ENCODE results near the gene GNGT1.

Gene GNGT1

DNA sequence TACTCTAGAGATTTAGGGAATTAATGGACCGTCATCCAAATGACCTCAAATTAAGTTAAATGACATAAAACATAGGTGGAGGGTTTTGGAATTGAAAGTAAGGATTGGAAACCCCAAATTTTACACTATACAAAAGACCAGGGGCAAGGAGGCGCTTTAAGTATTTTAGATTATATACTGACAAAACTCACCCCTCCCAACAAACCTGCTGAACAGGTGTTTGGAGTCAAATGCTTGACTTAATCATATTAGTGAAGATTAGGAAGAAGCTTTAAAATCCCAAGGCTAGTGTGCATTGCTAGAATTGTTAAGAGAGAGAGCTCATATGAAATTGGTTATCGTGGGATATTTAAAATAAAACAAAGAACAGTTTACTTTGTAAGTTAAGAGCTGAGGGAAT is at the start of gene GNGT1:
TSS of gene GNGT1 (plus strand) at position 301 of the 400 bp plus-strand sequence. CDS start 180 bp downstream, outside the sequence.
- peak; percentile 31 for DNase-seq (ENCODE audit: low read depth)

DNA sequence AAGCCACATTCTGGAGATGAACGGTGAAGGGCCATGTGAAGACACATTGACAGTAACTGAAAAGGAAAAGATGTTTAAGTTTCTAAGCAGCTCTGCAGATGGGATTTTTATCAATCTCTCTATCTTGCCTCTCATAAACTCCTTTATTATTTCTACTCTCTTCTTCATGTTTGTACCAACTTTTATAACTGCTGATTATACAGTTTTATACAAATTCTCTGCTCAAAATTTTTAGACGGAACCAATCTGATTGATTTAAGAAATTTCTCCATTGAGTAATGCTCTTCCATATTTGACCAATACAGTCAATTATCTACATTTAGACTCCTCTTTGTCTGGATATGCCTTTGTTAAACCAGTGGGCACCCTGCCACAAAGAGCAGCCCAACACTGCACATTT is 47.5 kb upstream of the GNGT1 start:
- DNase-seq (ENCODE audit: low read depth) = no peak

DNA sequence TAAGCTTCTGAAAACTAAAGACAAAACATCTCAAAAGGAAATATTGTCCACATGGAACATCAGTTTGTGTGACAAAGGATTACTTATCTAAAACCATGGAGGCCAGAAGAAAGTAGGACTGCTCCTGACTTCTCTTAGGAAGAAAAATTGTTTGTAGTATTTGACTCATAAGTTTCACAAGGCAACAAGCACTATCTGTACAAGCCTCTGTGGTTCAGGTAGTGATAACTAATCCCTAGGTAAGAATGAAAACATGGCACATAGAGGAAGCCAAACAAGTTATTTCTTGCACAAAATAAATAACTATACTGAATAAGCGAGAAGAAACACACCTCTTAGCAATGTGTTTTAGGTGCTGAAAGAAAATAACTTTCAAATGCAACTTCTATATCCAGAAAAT is 46.1 kb upstream of the GNGT1 start:
- DNase-seq (ENCODE audit: low read depth) = no peak

DNA sequence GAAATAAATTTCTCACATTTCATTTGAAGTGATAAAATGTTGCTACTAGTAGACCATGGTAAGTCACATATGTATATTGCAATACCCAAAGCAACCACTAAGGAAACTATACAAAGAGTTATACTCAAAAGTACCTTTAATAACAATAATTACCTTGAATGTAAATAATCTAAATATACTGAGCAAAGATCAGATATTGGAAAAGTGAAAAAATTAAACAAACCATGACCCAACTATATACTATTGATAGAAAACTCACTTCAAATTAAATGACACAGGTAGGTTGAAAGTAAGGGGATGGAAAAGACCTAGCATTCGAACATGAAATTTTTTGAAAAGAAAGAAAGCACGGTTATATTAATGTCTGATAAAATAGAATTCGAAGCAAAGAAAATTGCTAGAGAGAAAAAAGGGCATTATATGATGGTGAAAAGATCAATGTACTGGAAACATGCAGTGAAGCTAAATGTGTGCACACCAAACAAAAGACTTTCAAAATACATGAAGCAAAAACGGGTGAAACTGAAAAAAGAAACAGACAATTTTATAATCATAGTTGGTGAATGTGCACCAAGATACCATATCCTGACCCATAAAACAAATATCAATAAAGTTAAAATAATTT is 44.9 kb upstream of the GNGT1 start:
- DNase-seq (ENCODE audit: low read depth) = no peak

DNA sequence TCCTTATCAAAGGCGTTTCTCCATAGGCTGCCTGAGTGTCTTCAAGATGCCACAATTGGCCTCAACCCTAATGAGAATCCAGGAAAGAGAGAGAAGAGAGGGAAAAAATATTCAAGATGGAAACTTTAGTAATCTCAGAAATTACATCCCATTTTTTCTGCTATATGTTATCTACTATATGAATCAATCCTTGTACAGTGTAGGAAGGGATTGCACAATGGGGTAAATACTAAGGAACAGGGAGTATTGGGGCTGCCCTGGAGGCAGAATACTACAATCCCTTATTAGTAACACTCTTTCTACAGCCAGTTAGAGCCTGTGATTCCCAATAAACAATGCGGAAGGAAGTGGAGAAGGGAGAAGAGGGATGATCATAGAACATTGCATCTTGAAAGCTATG is 43.7 kb upstream of the GNGT1 start:
- DNase-seq (ENCODE audit: low read depth) = no peak

DNA sequence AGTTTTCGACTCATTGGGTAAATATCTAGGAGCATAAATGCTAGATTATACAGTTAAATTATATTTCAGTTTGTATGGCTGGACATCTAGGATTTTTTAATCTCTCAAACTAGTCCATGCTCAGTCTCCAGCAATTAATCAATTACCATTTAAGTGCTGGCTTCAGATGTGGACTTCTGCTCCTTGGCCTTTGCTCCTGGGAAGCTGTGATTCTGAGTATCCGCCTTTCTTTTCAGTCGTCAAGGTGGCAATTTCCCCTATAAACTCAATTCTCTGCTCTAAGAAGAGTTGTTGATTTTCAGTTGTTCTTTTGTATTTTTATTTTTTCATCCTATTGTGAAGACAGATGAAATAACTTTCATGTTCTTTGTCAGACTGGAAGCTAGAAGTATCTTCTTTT is 39.5 kb upstream of the GNGT1 start:
- DNase-seq (ENCODE audit: low read depth) = no peak

DNA sequence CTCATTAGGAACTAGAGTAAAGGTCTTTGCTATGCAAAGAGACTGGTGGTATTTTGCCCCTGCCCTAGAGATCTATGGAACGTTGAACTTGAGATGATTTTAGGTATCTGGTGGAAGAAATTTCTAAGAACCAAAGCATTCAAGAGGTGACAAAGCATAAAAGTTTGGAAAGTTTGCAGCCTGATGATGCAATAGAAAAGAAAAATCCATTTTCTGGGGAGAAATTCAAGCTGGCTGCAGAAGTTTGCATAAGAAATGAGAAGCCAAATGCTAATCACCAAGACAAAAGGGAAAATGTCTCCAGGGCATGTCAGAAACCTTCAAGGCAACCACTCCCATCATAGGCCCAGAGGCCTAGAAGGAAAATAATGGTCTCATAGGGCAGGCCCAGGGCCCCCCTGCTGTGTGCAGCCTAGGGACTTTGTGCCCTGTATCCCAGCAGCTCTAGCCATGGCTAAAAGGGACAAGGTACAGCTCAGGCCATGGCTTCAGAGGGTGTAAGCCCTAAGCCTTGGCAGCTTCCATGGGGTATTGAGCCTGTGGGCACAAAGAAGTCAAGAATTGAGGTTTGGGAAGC is 32.3 kb upstream of the GNGT1 start:
- peak; percentile 41 for DNase-seq (ENCODE audit: low read depth)

DNA sequence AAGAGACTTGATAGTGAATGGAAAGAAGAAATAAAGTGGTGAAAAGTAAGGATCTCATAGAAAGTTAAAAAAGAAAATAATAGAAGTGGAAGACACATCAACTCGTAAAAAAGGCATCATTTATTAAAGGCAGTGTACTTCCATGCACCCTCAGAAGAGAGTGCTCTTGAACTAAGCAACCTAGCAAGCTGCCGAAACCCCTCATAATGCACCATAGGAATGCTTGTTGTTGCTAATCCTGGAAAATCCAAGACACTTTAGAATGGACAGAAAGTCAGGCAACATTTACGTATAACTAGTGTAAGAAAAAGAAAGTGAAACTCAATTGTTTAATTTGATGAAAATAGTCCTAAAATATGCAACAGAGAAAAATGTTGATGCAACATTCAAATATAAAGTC is 28.6 kb upstream of the GNGT1 start:
- no peak for DNase-seq (ENCODE audit: low read depth)

DNA sequence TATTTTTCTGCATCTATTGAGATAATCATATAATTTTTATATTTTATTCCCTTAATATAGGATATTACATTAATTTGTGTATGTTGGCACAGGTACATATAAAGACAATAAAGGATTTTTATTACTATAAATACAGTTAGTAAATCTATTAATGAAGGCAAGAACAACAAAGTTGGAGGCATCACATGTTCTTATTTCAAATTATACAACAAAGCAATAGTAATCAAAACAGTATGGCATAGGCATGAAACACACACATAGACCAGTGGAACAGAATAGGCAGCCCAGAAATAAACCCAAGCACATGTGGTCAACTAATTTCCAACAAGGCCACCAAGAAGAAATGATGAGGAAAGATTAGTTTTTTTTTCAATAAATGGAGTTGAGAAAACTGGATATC is 27.0 kb upstream of the GNGT1 start:
- no peak for DNase-seq (ENCODE audit: low read depth)

DNA sequence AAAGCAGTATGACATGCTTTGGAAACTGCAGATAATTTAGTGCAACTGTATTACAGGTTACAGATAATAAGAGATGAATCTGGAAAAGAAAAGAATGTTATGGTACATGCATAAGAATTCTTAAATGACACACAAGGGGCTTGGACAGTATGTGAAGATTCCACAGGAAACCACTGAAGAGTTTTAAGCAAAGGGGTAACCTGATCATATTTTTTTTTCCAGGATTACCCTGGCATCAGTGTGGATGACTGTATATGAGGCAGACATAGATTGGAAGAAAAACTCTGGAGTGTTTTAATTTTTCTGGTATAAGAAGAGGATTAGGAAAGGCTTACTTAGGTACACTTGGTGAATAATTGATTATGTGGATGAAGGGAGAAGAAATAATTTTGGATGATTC is 23.9 kb upstream of the GNGT1 start:
- DNase-seq (ENCODE audit: low read depth) = peak; percentile 3

DNA sequence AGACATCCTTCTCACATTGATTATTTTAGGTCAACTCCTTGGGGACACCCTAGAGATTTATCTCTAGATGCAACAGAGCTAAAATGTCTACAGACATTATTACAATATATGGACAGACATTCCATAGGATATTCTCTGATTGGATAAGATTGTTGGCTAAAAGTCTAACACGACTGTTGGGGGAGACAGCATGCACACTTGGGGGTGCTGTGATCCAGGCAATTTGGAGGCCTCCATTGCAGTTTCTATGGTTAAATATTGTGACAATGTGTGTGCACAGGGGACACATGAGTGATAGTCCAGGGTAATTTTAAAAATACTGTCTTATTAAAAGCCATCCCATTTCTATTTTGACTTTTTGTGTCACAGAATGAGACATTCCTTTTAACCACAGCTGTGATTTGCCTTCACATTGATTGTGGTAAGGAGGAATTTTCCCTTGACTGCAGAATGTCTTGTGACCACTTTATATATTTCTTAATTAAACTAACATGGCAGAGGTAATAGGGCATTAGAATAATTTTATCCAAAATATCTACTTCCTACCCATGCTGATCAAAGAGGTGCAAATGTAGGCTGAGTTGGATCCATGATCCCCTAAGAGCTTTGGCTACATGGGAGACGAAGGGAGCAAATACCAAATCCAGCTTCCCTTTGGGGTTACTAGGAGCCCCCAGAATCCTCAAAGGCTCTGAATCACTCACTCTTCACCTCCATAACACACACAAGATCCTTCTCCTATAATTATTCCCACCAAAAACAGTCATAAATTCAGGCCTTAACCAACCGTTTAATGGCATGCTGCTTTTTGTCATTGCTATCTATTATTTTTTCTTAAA is 23.1 kb upstream of the GNGT1 start:
- no peak for DNase-seq (ENCODE audit: low read depth)

DNA sequence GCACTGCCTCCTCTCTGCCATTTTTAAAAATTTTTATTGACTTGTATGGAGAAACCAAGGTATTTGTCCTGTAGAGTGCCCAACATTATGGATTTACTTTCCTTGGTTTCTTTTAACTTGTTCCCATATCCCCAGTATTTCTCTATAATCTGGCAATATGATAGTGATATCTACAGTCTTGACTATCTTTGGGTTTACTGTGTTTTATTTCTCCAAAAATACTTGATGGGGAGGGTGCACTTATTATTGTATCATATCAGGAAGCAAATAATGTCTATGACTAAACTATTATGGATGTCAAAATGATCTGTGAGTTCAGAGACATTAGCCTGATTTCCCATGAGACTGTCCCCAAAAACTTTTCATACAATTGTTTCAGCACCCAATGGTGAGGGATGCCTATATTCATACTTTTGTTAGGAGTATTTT is 22.4 kb upstream of the GNGT1 start:
- no peak for DNase-seq (ENCODE audit: low read depth)

DNA sequence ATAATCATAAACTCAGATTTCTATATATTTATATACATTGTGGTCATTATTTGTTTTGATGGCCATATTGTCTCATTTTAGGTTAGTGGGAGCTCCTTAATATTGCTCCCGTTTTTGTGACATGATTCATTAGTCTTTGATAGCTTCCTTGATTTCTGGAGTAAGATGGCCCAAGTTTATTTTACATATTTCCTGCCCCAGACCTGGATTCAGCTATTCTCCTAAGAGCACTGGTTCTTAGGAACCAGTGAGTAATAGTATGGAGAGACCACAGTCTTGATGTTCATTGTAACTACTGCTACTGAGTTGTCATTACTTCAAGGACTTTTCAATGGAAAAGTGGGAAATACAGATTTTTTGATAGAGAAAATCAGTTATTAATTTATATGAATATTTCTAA is 21.8 kb upstream of the GNGT1 start:
- no peak for DNase-seq (ENCODE audit: low read depth)

DNA sequence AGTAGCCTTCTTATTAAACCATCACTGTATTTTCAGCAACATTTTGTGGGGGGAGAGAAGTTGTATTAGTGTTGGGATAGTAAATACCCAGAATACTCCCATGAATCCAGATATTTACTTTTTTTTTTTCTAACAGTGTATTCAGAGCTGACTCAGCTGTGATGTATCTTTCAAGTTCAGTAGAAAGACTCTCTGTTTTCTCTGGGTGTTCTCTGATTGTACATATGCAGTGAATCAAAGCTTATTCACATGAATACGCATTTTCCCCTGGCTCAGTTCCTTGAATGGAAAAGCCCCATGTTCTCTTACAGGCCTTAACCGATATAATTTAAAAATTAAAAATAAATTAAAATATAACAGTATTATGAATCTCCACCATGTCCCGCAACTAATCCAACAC is 17.1 kb upstream of the GNGT1 start:
- peak; percentile 47 for DNase-seq (ENCODE audit: low read depth)

DNA sequence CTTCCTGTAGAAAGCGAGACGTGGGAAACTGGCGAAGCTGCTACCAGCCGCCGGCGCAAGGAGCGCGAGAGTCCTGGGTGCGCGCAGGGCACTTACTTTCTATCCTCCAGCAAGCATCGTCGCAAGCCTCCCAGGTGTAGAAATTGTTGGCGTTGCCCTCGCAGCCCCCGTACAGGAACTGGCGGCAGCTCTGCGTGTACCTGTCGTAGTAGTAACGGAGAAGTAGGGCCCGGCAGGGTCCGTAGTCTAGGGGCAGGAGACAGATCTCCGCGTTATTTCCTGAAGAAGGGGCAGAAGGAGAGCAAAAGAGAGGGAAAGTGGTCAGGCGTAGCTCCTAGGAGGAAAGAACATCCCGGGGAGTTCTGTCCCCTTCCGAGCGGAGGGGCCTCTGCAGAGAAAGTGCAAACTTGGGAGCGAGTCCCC is 16.3 kb upstream of the GNGT1 start:
- peak; percentile 66 for DNase-seq (ENCODE audit: low read depth)

DNA sequence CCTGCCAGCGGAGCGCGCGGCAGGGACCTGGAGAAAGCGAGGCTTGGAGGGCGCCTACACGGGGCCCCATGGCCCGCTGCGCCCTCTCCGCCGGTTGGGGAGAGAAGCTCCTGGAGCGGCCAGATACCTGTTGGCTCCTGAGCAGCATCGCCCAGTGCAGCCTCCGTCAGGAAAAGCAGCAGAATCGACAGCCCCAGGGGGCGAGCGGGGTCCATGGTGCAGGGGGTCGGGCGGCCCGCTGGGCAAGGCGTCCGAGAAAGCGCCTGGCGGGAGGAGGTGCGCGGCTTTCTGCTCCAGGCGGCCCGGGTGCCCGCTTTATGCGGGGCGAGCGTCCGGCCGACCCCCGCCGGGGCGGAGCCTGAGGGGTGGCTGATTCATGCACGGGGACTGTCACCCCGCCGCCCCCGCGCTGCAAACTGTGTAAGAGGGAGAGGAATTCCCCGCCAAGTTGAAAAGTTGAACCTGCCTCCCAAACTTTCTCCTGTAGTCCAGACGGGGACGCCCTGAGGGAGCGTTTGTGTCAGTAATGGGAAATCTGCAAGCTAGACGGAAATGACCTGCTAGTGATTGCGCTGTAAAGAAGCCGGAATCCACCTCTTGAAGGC is 15.8 kb upstream of the GNGT1 start, which contains the start of gene TFPI2:
TSS of gene TFPI2 (minus strand) at position 290 of the 605 bp plus-strand sequence. CDS start at position 215, 75 bp downstream.
- DNase-seq (ENCODE audit: low read depth) = peak; percentile 37

DNA sequence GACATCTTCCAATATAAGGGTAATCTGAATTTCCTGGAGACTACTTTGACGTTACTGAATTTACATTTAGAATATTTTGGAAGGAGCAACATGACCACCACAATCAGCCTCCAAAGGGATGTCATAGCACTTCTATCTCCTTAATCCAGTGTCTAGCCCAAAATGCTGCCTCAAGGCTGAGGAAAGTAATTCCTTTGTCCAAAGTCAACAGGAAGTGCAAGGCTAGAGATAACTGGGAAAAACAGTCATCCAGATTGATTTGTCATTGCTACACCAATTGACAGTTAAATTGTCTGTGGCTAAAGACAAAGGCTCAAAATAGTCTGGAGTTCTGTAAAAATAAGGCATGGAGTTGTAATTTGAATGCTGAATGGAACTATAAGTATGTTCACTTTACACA is 11.9 kb upstream of the GNGT1 start:
- no peak for DNase-seq (ENCODE audit: low read depth)

DNA sequence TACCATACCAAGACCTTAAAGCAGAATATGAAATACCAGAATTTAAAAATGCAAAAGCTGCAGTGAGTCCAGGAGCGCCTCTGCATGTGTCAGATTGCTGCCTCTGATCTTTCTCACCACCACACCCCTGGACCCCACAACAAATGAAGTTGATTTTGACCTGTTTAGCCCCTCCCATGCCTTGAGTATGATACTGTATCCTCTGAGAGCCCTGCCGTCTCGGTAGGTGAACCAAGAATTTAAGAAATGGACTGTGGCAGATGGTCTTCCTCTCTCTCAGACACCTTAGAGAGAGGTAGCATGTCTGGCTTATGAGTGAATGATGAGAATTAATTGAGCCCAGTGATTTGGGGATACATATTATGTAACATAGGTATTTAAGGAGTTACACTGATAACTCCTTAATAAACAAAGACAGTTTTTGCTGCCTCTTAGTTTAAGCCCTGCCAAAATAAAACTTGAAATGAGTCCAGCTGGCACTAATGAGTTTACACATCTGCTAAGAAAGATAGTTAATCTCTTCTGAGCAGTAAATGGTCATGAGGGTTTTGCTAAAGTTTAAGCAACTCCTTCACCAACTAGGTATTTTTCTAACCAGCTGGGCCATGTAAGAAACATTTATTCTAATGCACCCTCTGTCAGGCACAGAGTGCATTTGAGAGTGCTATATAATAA is 11.3 kb upstream of the GNGT1 start:
- DNase-seq (ENCODE audit: low read depth) = no peak

DNA sequence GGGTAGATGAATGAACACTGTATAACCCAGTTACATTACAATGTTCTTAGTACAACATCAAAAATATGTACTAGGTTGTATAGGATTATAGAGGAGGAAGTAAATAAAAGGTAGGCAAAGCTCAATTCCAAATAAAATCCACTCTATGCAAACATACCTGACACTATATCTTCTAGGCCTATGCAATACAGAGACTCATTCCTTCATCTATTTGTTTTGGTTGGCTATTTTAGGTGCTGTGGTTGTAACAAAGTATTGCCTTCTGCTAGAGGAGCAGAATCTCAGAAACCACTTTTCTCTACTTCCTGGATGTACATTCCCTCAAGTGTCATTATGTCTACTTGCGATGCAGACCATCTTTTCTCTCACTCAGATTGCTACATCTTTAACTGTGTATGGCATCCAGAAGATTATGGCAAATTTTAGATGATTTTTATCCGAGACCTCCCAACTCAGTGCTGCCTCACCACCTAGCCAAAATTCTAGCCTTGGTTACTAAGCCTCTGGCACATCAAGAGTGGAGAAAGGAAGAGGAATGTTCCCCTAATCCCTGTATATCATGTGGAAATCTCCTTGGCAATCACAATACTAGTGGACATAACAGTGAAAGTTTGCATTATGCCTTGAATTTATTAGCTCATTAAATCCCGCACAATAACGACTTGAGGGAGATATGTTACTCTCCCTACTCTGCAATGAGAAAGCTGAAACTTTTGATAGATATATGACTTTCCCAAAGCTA is 10.3 kb upstream of the GNGT1 start:
- no peak for DNase-seq (ENCODE audit: low read depth)

DNA sequence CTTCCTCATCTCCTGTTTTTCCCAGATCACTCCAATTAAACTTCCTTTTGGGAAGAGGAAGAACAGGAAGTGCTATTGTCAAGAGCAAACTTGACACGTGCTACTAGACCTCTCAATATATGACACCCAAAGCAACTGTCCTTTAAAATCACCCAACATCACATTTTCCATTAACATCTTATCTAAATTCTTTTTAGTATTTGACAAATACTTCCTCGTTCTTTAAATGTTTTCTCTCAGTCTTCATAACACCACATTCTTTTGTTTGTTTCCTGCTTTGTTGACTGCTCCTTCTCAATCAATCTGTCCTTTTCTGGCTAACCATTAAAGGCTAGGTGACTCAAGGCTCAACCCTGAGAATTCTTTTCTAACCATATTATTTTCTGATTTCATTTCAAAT is 8.7 kb upstream of the GNGT1 start:
- DNase-seq (ENCODE audit: low read depth) = no peak

DNA sequence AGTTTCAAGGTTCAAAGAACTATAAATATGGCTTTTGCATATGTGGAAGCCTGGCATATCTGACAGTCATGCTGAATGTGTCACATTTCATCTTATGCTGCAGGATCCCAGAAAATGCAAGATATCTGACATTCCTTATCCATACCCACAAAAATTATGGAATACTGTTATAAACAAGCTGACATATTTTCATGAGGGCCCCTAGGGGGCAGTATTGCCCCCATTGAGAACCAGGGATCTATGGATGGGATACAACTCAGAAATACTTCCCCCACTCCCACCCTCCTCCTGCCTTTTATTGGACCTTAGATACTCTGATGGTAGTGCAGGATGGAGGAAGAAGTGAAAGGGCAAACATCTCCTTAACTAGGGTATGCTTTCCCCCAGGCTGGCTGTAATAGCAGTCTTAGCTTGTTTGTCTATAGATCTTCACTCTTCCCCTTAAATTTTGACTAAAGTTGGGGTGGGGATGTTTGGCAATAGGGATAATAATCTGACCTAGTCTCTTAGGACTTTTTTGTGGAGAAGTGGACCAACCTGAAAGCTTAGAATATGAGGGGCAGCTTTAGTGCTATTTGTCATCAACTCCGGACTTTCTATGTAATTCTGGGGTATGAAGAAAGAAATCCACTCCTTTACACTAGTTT is 3.5 kb upstream of the GNGT1 start:
- peak; percentile 56 for DNase-seq (ENCODE audit: low read depth)

Data from fibroblast of gingiva (primary cell).